T-helper 1 cell treated with Interleukin-12 subunit alpha and Interleukin-12 subunit beta and Interleukin-4 antibody, amounts not matched to agents 30 μg/mL and 1 μg/mL, for 36 hours (primary cell): ENCODE measurements around the gene MMAB.

Experiments
- H3K27ac Mint-ChIP-seq: one replicate; pipeline ENCODE4 v1.8.0; 2021; ENCODE audit warnings: mild to moderate bottlenecking, mixed read lengths
- H3K27me3 Mint-ChIP-seq: one replicate; pipeline ENCODE4 v1.8.0; 2021; ENCODE audit warnings: low read depth, mixed read lengths
- H3K36me3 Mint-ChIP-seq: one replicate; pipeline ENCODE4 v1.8.0; 2021; ENCODE audit warnings: low read depth, mixed read lengths
- H3K4me1 Mint-ChIP-seq: one replicate; pipeline ENCODE4 v1.8.0; 2021; ENCODE audit warnings: low read depth, mixed read lengths
- H3K4me3 Mint-ChIP-seq: one replicate; pipeline ENCODE4 v1.8.0; 2021; ENCODE audit warnings: mild to moderate bottlenecking, moderate library complexity, mixed read lengths
- H3K9me3 Mint-ChIP-seq: one replicate; pipeline ENCODE4 v1.8.0; 2021; ENCODE audit warnings: mixed read lengths

Gene MMAB

GRCh38 chr12:109538191-109538863 is 35.0 kb downstream of the MMAB start:
- H3K36me3 Mint-ChIP-seq: no peaks in the 10 kb centered on the region
- no peaks in the 10 kb centered on the region for H3K27me3 Mint-ChIP-seq
- no peaks in the 10 kb centered on the region for H3K9me3 Mint-ChIP-seq
- H3K27ac Mint-ChIP-seq: no peak overlapping the region
- no peak overlapping the region for H3K4me3 Mint-ChIP-seq
- no peaks in the 10 kb centered on the region for H3K4me1 Mint-ChIP-seq

- H3K4me1 Mint-ChIP-seq: no peaks in the 10 kb centered on the region
- no peaks in the 10 kb centered on the region for H3K9me3 Mint-ChIP-seq
- H3K4me3 Mint-ChIP-seq: no peak overlapping the region
- no peaks in the 10 kb centered on the region for H3K36me3 Mint-ChIP-seq
- H3K27me3 Mint-ChIP-seq: no peaks in the 10 kb centered on the region
- H3K27ac Mint-ChIP-seq: no peak overlapping the region
Observed at GRCh38 chr12:109537136-109537535, 36.2 kb downstream of the MMAB start.

- no peak overlapping the region for H3K4me3 Mint-ChIP-seq
- H3K4me1 Mint-ChIP-seq: no peaks in the 10 kb centered on the region
- no peaks in the 10 kb centered on the region for H3K36me3 Mint-ChIP-seq
- H3K9me3 Mint-ChIP-seq: no peaks in the 10 kb centered on the region
- no peaks in the 10 kb centered on the region for H3K27me3 Mint-ChIP-seq
- H3K27ac Mint-ChIP-seq: no peak overlapping the region
Observed at GRCh38 chr12:109535863-109536250, 37.4 kb downstream of the MMAB start.

GRCh38 chr12:109535231-109535862 is 38.0 kb downstream of the MMAB start:
- Mint-ChIP-seq H3K4me3 (no peak overlapping the region), H3K36me3 (no peaks in the 10 kb centered on the region), H3K4me1 (no peaks in the 10 kb centered on the region), H3K9me3 (no peaks in the 10 kb centered on the region), H3K27ac (no peak overlapping the region), H3K27me3 (no peaks in the 10 kb centered on the region)

GRCh38 chr12:109534456-109534855 is 38.8 kb downstream of the MMAB start:
- Mint-ChIP-seq H3K9me3 (no peaks in the 10 kb centered on the region), H3K27me3 (no peaks in the 10 kb centered on the region), H3K27ac (no peak overlapping the region), H3K36me3 (peaks cover 1% of the 10 kb centered on the region), H3K4me3 (no peak overlapping the region), H3K4me1 (no peaks in the 10 kb centered on the region)

- no peaks in the 10 kb centered on the region for H3K9me3 Mint-ChIP-seq
- peaks cover 1% of the 10 kb centered on the region for H3K36me3 Mint-ChIP-seq
- no peaks in the 10 kb centered on the region for H3K4me1 Mint-ChIP-seq
- no peak overlapping the region for H3K4me3 Mint-ChIP-seq
- H3K27me3 Mint-ChIP-seq: no peaks in the 10 kb centered on the region
- H3K27ac Mint-ChIP-seq: no peak overlapping the region
Observed at GRCh38 chr12:109533487-109533740, 39.9 kb downstream of the MMAB start.

GRCh38 chr12:109532721-109533486 is 40.4 kb downstream of the MMAB start:
- H3K27ac Mint-ChIP-seq: no peak overlapping the region
- no peaks in the 10 kb centered on the region for H3K9me3 Mint-ChIP-seq
- no peak overlapping the region for H3K4me3 Mint-ChIP-seq
- H3K4me1 Mint-ChIP-seq: no peaks in the 10 kb centered on the region
- peaks cover 1% of the 10 kb centered on the region for H3K36me3 Mint-ChIP-seq
- no peaks in the 10 kb centered on the region for H3K27me3 Mint-ChIP-seq

GRCh38 chr12:109531411-109531810 is 41.9 kb downstream of the MMAB start:
- no peaks in the 10 kb centered on the region for H3K4me1 Mint-ChIP-seq
- no peak overlapping the region for H3K4me3 Mint-ChIP-seq
- H3K36me3 Mint-ChIP-seq: peaks cover 3% of the 10 kb centered on the region
- H3K27me3 Mint-ChIP-seq: no peaks in the 10 kb centered on the region
- H3K9me3 Mint-ChIP-seq: no peaks in the 10 kb centered on the region
- H3K27ac Mint-ChIP-seq: no peak overlapping the region

GRCh38 chr12:109529691-109530640 is 43.3 kb downstream of the MMAB start:
- Mint-ChIP-seq H3K27me3 (no peaks in the 10 kb centered on the region), H3K9me3 (no peaks in the 10 kb centered on the region), H3K36me3 (peaks cover 6% of the 10 kb centered on the region), H3K4me3 (no peak overlapping the region), H3K27ac (no peak overlapping the region), H3K4me1 (no peaks in the 10 kb centered on the region)

GRCh38 chr12:109527489-109528123 is 45.7 kb downstream of the MMAB start:
- Mint-ChIP-seq H3K9me3 (no peaks in the 10 kb centered on the region), H3K27me3 (no peaks in the 10 kb centered on the region), H3K27ac (no peak overlapping the region), H3K4me1 (no peaks in the 10 kb centered on the region), H3K4me3 (no peak overlapping the region), H3K36me3 (peaks cover 6% of the 10 kb centered on the region)

GRCh38 chr12:109525279-109525585 is 48.1 kb downstream of the MMAB start:
- no peaks in the 10 kb centered on the region for H3K27me3 Mint-ChIP-seq
- no peak overlapping the region for H3K4me3 Mint-ChIP-seq
- no peaks in the 10 kb centered on the region for H3K9me3 Mint-ChIP-seq
- no peaks in the 10 kb centered on the region for H3K4me1 Mint-ChIP-seq
- H3K36me3 Mint-ChIP-seq: peaks cover 12% of the 10 kb centered on the region
- no peak overlapping the region for H3K27ac Mint-ChIP-seq

GRCh38 chr12:109524466-109525278 is 48.6 kb downstream of the MMAB start:
- no peaks in the 10 kb centered on the region for H3K27me3 Mint-ChIP-seq
- peaks cover 10% of the 10 kb centered on the region for H3K36me3 Mint-ChIP-seq
- no peaks in the 10 kb centered on the region for H3K9me3 Mint-ChIP-seq
- H3K4me1 Mint-ChIP-seq: no peaks in the 10 kb centered on the region
- H3K27ac Mint-ChIP-seq: no peak overlapping the region
- no peak overlapping the region for H3K4me3 Mint-ChIP-seq

- H3K4me3 Mint-ChIP-seq: no peak overlapping the region
- H3K4me1 Mint-ChIP-seq: no peaks in the 10 kb centered on the region
- H3K9me3 Mint-ChIP-seq: no peaks in the 10 kb centered on the region
- no peaks in the 10 kb centered on the region for H3K27me3 Mint-ChIP-seq
- peaks cover 14% of the 10 kb centered on the region for H3K36me3 Mint-ChIP-seq
- no peak overlapping the region for H3K27ac Mint-ChIP-seq
Observed at GRCh38 chr12:109523504-109523903, 49.8 kb downstream of the MMAB start.
